Testis (tissue), 3 donors: ENCODE measurements around the gene AMIGO1. TPM values are rescaled to one million over a fixed set of nuclear protein-coding genes. Genes with fewer than 3 reads are reported as not detected.
A peak's percentile ranks its signal among the peaks of the same experiment; 100 is the strongest.

ENCODE experiments used
- DNase-seq: peaks from one replicate; pipeline ENCODE4 v3.0.0-alpha.2; 2019
- H3K27ac ChIP-seq, 2 donors: fragments of 200-600 bp; sonication (generic); one replicate each; pipeline ENCODE4 v1.5.1; 2019
- H3K27me3 ChIP-seq: fragments of 200-600 bp; sonication (generic); one replicate; pipeline ENCODE4 v1.5.1; 2019
- H3K36me3 ChIP-seq: fragments of 200-600 bp; sonication (generic); one replicate; pipeline ENCODE4 v1.5.1; 2017; ENCODE audit warnings: low read depth; ENCODE audit errors: missing control alignments
- H3K4me1 ChIP-seq: fragments of 200-600 bp; sonication (generic); one replicate; pipeline ENCODE4 v1.5.1; 2019
- H3K4me3 ChIP-seq, 2 donors: fragments of 200-600 bp; sonication (generic); one replicate each; pipeline ENCODE4 v1.5.1; 2017 to 2019
- H3K9me3 ChIP-seq: fragments of 200-600 bp; sonication (generic); one replicate; pipeline ENCODE4 v1.5.1; 2017
- POLR2A ChIP-seq: fragments of 450-650 bp; IDR thresholded peaks from one replicate; pipeline ENCODE4 v1.6.1; 2017; ENCODE audit warnings: antibody characterized with exemption, mild to moderate bottlenecking, moderate library complexity
- whole genome bisulfite sequencing, 2 donors: methylation state at CpG; one replicate each; pipeline ENCODE4 v1.1.5; 2018; 5-methylcytosine and 5-hydroxymethylcytosine counted together
- intact Hi-C: fragments of 100-400 bp; cut with DNase I; formaldehyde crosslinking; loops from one replicate; pipeline ENCODE4 v1.15.1; 2023; ENCODE audit warnings: low total_unique reads
- polyA plus RNA-seq: library from polyadenylated mRNA; stranded (reverse); fragments of 350-450 nt; fragmentation: Illumina TruSeq; extraction: RNeasy Lipid Tissue Mini Kit (QIAGEN cat#74804); gene quantifications from one replicate; pipeline ENCODE4 v1.2.3, GENCODE V29; 2014; ENCODE audit warnings: low read depth, low replicate concordance; ENCODE audit not compliant: insufficient read depth
- total RNA-seq, 2 donors: library from RNA; depleted of rRNA; stranded (reverse); fragments of >200 nt; gene quantifications; one replicate each; pipeline ENCODE4 v1.2.3, GENCODE V29; 2016
- TF ChIP-seq, protein P1 (sequence below), 3 experiments: fragments of 450-650 bp in 2 of 3; fragments of 200-600 bp in 1 of 3; sonication (generic) in 1 of 3; IDR thresholded peaks; one replicate each; pipeline ENCODE4 v1.5.1; 2016 to 2019; ENCODE audit warnings: antibody characterized with exemption in 3 of 3, mild to moderate bottlenecking in 2 of 3, moderate library complexity in 1 of 3

Gene AMIGO1
- total and polyA plus RNA-seq, 3 donors from 2014 or later = 5.1 to 6.7 (median 6.0) TPM

DNA sequence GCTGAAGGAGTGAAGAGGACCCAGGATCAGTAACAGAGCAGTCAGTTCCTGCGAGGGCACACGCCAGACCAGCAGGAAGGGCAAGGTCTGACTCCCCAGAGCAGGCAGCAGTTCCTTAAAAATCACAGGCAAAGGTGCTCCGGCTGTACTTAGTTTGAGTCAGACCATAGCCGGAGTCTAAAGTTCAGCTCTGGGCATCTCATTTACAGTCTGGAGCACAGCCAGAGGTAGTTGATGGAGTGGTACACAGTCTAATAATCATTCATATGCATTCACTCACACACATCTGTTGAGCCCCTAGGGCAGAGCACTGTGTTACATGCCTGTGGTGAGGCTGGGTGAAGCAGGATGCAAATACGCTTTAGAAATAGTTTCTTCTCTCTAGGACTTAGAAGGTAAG, 7.3 kb upstream of the AMIGO1 start:
- TF ChIP-seq, protein P1, sequence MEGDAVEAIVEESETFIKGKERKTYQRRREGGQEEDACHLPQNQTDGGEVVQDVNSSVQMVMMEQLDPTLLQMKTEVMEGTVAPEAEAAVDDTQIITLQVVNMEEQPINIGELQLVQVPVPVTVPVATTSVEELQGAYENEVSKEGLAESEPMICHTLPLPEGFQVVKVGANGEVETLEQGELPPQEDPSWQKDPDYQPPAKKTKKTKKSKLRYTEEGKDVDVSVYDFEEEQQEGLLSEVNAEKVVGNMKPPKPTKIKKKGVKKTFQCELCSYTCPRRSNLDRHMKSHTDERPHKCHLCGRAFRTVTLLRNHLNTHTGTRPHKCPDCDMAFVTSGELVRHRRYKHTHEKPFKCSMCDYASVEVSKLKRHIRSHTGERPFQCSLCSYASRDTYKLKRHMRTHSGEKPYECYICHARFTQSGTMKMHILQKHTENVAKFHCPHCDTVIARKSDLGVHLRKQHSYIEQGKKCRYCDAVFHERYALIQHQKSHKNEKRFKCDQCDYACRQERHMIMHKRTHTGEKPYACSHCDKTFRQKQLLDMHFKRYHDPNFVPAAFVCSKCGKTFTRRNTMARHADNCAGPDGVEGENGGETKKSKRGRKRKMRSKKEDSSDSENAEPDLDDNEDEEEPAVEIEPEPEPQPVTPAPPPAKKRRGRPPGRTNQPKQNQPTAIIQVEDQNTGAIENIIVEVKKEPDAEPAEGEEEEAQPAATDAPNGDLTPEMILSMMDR (IDR thresholded peaks at IDR 0.05) = no peak
- TF ChIP-seq POLR2A = no peak
- no peaks in the 10 kb centered on the region for H3K27me3 ChIP-seq
- H3K4me1 ChIP-seq = peaks cover 12% of the 10 kb centered on the region
- intact Hi-C loops = no loop called here
- H3K36me3 ChIP-seq = no peaks in the 10 kb centered on the region
- no peak overlapping the region for H3K4me3 ChIP-seq
- no peaks in the 10 kb centered on the region for H3K9me3 ChIP-seq
- 86 to 89% methylated on average over 5 of the region's 5 CpGs for WGBS, 2 donors
- DNase-seq = no peak
- H3K27ac ChIP-seq = no peak overlapping the region

DNA sequence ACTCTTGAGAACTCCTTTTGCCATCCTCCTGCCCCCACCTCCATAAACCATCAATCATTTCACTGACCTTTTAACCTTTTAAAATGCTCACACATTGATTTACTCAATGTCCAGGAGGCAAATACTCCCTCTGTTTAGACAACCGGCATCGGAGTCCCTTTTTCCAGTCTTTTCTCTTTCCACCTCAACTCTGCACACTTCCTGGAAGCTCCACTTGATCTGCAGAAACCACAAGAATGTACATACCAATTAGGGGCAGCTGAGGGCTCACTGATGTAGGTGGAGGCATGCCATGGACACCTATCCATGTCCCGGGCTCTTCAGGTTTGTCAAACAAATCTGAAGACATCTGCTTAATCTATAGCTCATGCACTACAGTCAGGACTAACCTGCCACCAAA, 5.3 kb upstream of the AMIGO1 start:
- intact Hi-C loops = no loop called here
- 73 to 83% methylated on average over 3 of the region's 3 CpGs for WGBS, 2 donors
- Histone ChIP-seq H3K9me3 (no peaks in the 10 kb centered on the region), H3K4me1 (peaks cover 6% of the 10 kb centered on the region), H3K4me3 (no peak overlapping the region), H3K27ac (no peak overlapping the region), H3K36me3 (no peaks in the 10 kb centered on the region), H3K27me3 (no peaks in the 10 kb centered on the region)
- DNase-seq = no peak
- no peak for TF ChIP-seq POLR2A
- TF ChIP-seq, protein P1 (IDR thresholded peaks at IDR 0.05) = no peak

DNA sequence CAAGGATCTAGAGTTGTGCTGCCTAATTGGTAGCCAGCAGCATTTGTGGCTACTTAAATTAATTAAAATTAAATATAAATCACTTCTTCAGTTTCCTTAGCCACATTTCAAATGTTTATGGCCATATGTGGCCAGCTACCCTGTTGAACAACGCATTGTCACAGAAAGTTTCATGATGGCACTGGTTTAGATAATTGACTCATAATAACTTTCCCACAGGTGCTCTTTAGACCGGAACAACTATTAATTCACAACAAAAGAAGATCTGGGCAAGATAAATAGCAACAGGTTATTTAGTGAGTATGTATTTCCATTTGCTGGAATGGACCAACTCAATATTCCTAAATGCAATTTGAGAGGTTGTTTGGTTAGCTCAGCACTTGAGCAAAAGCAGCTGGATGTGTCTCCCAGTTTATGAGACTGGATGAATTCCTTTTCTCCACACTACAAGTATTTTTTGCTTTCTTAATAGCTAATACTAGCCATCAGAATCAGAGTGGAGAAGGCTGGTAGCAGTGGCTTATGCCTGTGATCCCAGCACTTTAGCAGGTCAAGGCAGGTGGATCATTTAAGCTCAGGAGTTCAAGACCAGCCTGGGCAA, 3.7 kb upstream of the AMIGO1 start:
- no peak for DNase-seq
- H3K36me3 ChIP-seq = no peaks in the 10 kb centered on the region
- no peak overlapping the region for H3K4me3 ChIP-seq
- no peaks in the 10 kb centered on the region for H3K27me3 ChIP-seq
- WGBS, 2 donors = 91 to 94% methylated on average over 2 of the region's 2 CpGs
- no peak overlapping the region for H3K27ac ChIP-seq
- intact Hi-C loops = no loop called here
- no peak for TF ChIP-seq POLR2A
- TF ChIP-seq, protein P1 (IDR thresholded peaks at IDR 0.05) = no peak
- H3K9me3 ChIP-seq = no peaks in the 10 kb centered on the region
- H3K4me1 ChIP-seq = peaks cover 6% of the 10 kb centered on the region

DNA sequence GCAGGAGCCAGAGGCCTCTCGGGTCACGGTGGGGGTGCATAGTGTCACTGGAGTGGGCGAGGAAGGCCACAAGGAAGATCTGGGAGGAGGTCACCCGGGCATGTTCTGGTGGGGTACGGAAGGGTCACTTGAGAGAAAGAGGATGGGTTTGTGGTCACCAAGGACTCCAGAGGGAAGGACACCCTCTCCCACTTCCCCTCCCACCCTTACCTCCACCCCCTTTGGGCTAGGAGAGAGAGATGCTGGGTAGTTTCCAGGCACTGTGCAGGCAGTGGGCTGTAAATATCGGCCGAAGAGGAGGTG, 703 bp downstream of the AMIGO1 start:
- intact Hi-C loops = no loop called here
- no peak overlapping the region for H3K27ac ChIP-seq

More for the DNA sequence above, 703 bp downstream of the AMIGO1 start:
- H3K4me1 ChIP-seq = peaks cover 6% of the 10 kb centered on the region
- no peaks in the 10 kb centered on the region for H3K27me3 ChIP-seq
- WGBS, 2 donors = 48 to 59% methylated on average over 4 to 7 of the region's 7 CpGs
- TF ChIP-seq POLR2A = no peak
- TF ChIP-seq, protein P1 (IDR thresholded peaks at IDR 0.05) = no peak
- no peak for DNase-seq
- H3K36me3 ChIP-seq = no peaks in the 10 kb centered on the region
- H3K4me3 ChIP-seq = peak overlapping the region; percentile 68 to 72
- no peaks in the 10 kb centered on the region for H3K9me3 ChIP-seq
